Chondrocyte (in vitro differentiated cells): ENCODE data around the gene CSNK1A1L. TPM values are rescaled to one million over a fixed set of nuclear protein-coding genes. Genes with fewer than 3 reads are reported as not detected.
A peak's percentile ranks its signal among the peaks of the same experiment; 100 is the strongest.
"Not testable (repeated sequence)": the region's sequence is repeated elsewhere in the genome, so short reads cannot be mapped to it uniquely, and the experiment has no call there.

Source experiments
- DNase-seq: peaks from one replicate; pipeline ENCODE4 v3.0.0; 2021; ENCODE audit warnings: mixed read lengths, low spot score
- H3K27ac Mint-ChIP-seq: one replicate; pipeline ENCODE4 v1.8.0; 2021; ENCODE audit warnings: mild to moderate bottlenecking, moderate library complexity, mixed read lengths; ENCODE audit not compliant: unreplicated experiment
- H3K27me3 Mint-ChIP-seq: 2 replicates; pipeline ENCODE4 v1.8.0; 2021; ENCODE audit warnings: low read depth, mixed read lengths
- H3K36me3 Mint-ChIP-seq: 2 replicates; pipeline ENCODE4 v1.8.0; 2021; ENCODE audit warnings: low read depth, mixed read lengths
- H3K4me1 Mint-ChIP-seq: 2 replicates; pipeline ENCODE4 v1.8.0; 2021; ENCODE audit warnings: low read depth, mild to moderate bottlenecking, mixed read lengths
- H3K4me3 Mint-ChIP-seq: one replicate; pipeline ENCODE4 v1.8.0; 2021; ENCODE audit warnings: mild to moderate bottlenecking, moderate library complexity, mixed read lengths; ENCODE audit not compliant: unreplicated experiment
- H3K9me3 Mint-ChIP-seq: 2 replicates; pipeline ENCODE4 v1.8.0; 2021; ENCODE audit warnings: low read depth, mixed read lengths
- CTCF ChIP-seq: fragments of 200-600 bp; sonication (generic); IDR thresholded peaks from 2 replicates; pipeline ENCODE4 v1.5.0; 2021; ENCODE audit warnings: antibody characterized with exemption, mild to moderate bottlenecking, moderate library complexity
- total RNA-seq: library from RNA; stranded (reverse); gene quantifications from 3 replicates; pipeline ENCODE4 v1.2.1, GENCODE V29; 2021

CSNK1A1L gene
- total RNA-seq, 1 donor from 2014 or later, result not detected

GRCh38 chr13:37065890-37066526 lies 39.5 kb downstream of the CSNK1A1L start:
- no peaks in the 10 kb centered on the region for H3K36me3 Mint-ChIP-seq
- no peaks in the 10 kb centered on the region for H3K27me3 Mint-ChIP-seq
- DNase-seq, result no peak
- H3K27ac Mint-ChIP-seq, result no peak overlapping the region
- H3K4me1 Mint-ChIP-seq, result no peaks in the 10 kb centered on the region
- no peak overlapping the region for H3K4me3 Mint-ChIP-seq
- no peak for TF ChIP-seq CTCF
- no peaks in the 10 kb centered on the region for H3K9me3 Mint-ChIP-seq

- DNase-seq, result no peak
- Mint-ChIP-seq H3K36me3 (peaks cover 4% of the 10 kb centered on the region), H3K4me1 (peaks cover 34% of the 10 kb centered on the region), H3K9me3 (peaks cover 3% of the 10 kb centered on the region), H3K27ac (peak overlapping the region; percentile 99), H3K4me3 (peak overlapping the region; percentile 94), H3K27me3 (no peaks in the 10 kb centered on the region)
- TF ChIP-seq CTCF, result peak; percentile 11
These were observed 45.6 kb downstream of the CSNK1A1L start for GRCh38 chr13:37059848-37060192.

- Mint-ChIP-seq H3K36me3 (peaks cover 4% of the 10 kb centered on the region), H3K9me3 (peaks cover 3% of the 10 kb centered on the region), H3K27ac (peak within 1 kb of the TSS; percentile 99), H3K4me3 (peak within 1 kb of the TSS; percentile 94), H3K27me3 (no peaks in the 10 kb centered on the region), H3K4me1 (peaks cover 34% of the 10 kb centered on the region)
- TF ChIP-seq CTCF, result no peak
- peak; percentile 97 for DNase-seq
These were observed 46.3 kb downstream of the CSNK1A1L start, which contains the start of gene SUPT20H for GRCh38 chr13:37058910-37059847. SUPT20H (minus strand) TSS chr13:37059688; CDS start chr13:37051490, 8,198 bp downstream.

- not testable (repeated sequence) for H3K4me3 Mint-ChIP-seq, H3K27ac Mint-ChIP-seq
These were observed 49.2 kb downstream of the CSNK1A1L start for GRCh38 chr13:37056228-37056627.

More at GRCh38 chr13:37056228-37056627, 49.2 kb downstream of the CSNK1A1L start:
- not testable (repeated sequence) for DNase-seq, H3K9me3 Mint-ChIP-seq, H3K27me3 Mint-ChIP-seq, H3K36me3 Mint-ChIP-seq
- H3K4me1 Mint-ChIP-seq, result peaks cover 49% of the 10 kb centered on the region

Other genes with a start within 250 kb of the CSNK1A1L start
- 8.4 to 9.5 TPM (median 8.9 TPM) in 3 replicates for gene SMAD9, start 185.4 kb downstream of the CSNK1A1L start, total RNA-seq
- gene ALG5, start 106.3 kb downstream of the CSNK1A1L start, total RNA-seq, result 30.2 to 33.7 TPM (median 32.1 TPM) in 3 replicates
- 29.7 to 34.8 TPM (median 31.2 TPM) in 3 replicates for gene EXOSC8, start 104.9 kb downstream of the CSNK1A1L start, total RNA-seq
- gene SUPT20H, start 46.0 kb downstream of the CSNK1A1L start, total RNA-seq, result 51.2 to 77.7 TPM (median 53.1 TPM) in 3 replicates